GM23338 (cell line): ENCODE results near the gene ANKRD44.

Experiments
- JUNB ChIP-seq: IDR thresholded peaks from one replicate; pipeline ENCODE4 v1.6.1; 2016; ENCODE audit warnings: antibody characterized with exemption; ENCODE audit not compliant: unreplicated experiment
- POLR2AphosphoS5 ChIP-seq: IDR thresholded peaks from 2 replicates; pipeline ENCODE4 v1.6.1; 2016; ENCODE audit warnings: antibody characterized with exemption, low read depth
- TF ChIP-seq, protein P1 (sequence below): IDR thresholded peaks from one replicate; pipeline ENCODE4 v1.6.1; 2018; ENCODE audit warnings: antibody characterized with exemption; ENCODE audit not compliant: unreplicated experiment

DNA sequence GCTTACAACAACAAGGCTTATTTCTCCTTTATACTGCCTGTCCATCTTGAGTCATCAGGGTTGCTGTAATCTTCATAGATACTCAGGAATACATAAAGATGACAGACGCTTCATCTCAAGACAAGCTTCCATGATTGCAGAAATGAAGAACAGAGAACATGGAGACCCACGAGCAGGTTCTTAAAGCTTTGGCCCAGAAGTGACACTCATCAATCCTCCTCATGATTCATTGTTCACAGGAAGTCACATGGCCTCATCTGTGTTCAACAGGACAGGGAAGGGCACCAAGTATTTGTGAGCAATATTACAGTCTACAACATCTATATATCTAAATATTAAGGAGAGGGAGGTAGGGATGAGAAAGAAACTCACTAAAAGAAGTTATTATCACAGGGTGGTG, 347.5 kb downstream of the ANKRD44 start:
- TF ChIP-seq JUNB (no peak), POLR2AphosphoS5 (no peak)
- TF ChIP-seq, protein P1, sequence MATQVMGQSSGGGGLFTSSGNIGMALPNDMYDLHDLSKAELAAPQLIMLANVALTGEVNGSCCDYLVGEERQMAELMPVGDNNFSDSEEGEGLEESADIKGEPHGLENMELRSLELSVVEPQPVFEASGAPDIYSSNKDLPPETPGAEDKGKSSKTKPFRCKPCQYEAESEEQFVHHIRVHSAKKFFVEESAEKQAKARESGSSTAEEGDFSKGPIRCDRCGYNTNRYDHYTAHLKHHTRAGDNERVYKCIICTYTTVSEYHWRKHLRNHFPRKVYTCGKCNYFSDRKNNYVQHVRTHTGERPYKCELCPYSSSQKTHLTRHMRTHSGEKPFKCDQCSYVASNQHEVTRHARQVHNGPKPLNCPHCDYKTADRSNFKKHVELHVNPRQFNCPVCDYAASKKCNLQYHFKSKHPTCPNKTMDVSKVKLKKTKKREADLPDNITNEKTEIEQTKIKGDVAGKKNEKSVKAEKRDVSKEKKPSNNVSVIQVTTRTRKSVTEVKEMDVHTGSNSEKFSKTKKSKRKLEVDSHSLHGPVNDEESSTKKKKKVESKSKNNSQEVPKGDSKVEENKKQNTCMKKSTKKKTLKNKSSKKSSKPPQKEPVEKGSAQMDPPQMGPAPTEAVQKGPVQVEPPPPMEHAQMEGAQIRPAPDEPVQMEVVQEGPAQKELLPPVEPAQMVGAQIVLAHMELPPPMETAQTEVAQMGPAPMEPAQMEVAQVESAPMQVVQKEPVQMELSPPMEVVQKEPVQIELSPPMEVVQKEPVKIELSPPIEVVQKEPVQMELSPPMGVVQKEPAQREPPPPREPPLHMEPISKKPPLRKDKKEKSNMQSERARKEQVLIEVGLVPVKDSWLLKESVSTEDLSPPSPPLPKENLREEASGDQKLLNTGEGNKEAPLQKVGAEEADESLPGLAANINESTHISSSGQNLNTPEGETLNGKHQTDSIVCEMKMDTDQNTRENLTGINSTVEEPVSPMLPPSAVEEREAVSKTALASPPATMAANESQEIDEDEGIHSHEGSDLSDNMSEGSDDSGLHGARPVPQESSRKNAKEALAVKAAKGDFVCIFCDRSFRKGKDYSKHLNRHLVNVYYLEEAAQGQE, result no peak
